NT2/D1 (cell line): ENCODE data around the gene NUMB.

Source experiments
- DNase-seq: peaks from one replicate; pipeline ENCODE4 v3.0.0-alpha.2; 2011; ENCODE audit warnings: low read depth, low spot score
- H3K27me3 ChIP-seq: 2 replicates; pipeline ENCODE4 v1.6.0; 2011; ENCODE audit warnings: mild to moderate bottlenecking; ENCODE audit not compliant: insufficient read length, insufficient read depth
- H3K36me3 ChIP-seq: 2 replicates; pipeline ENCODE4 v1.6.1; 2011; ENCODE audit warnings: mild to moderate bottlenecking, low read length, mixed read lengths; ENCODE audit not compliant: insufficient read depth, insufficient read length
- H3K4me1 ChIP-seq: 2 replicates; pipeline ENCODE4 v1.5.1; 2011; ENCODE audit not compliant: insufficient read depth, insufficient read length
- H3K4me3 ChIP-seq: 2 replicates; pipeline ENCODE4 v1.5.1; 2011; ENCODE audit warnings: low read depth; ENCODE audit not compliant: insufficient read length
- H3K9ac ChIP-seq: 2 replicates; pipeline ENCODE4 v1.6.0; 2011; ENCODE audit warnings: low read depth; ENCODE audit not compliant: insufficient read length
- H3K9me3 ChIP-seq: 2 replicates; pipeline ENCODE4 v1.5.1; 2011; ENCODE audit warnings: mild to moderate bottlenecking, low read length; ENCODE audit not compliant: insufficient read depth
- SUZ12 ChIP-seq: IDR thresholded peaks from 2 replicates; pipeline ENCODE4 v1.6.1; 2011; ENCODE audit not compliant: insufficient read length, insufficient read depth; ENCODE audit errors: extremely low read depth
- YY1 ChIP-seq: IDR thresholded peaks from 2 replicates; pipeline ENCODE4 v1.6.1; 2011; ENCODE audit not compliant: insufficient read length, insufficient read depth
- ZNF274 ChIP-seq: IDR thresholded peaks from 2 replicates; pipeline ENCODE4 v1.6.1; 2011; ENCODE audit warnings: mild to moderate bottlenecking, low read depth, low read length

Gene NUMB

GRCh38 chr14:73262427-73263183 lies 195.7 kb downstream of the NUMB start:
- Histone ChIP-seq H3K9ac (no peak overlapping the region), H3K27me3 (no peaks in the 10 kb centered on the region), H3K4me3 (no peak overlapping the region), H3K4me1 (peaks cover 2% of the 10 kb centered on the region), H3K9me3 (no peaks in the 10 kb centered on the region), H3K36me3 (no peaks in the 10 kb centered on the region)
- DNase-seq = no peak
- TF ChIP-seq SUZ12 = no peak
- no peak for TF ChIP-seq ZNF274
- TF ChIP-seq YY1 = no peak

- TF ChIP-seq YY1 (no peak), ZNF274 (no peak)
- Histone ChIP-seq H3K36me3 (no peaks in the 10 kb centered on the region), H3K9ac (no peak overlapping the region), H3K27me3 (no peaks in the 10 kb centered on the region), H3K4me1 (peaks cover 2% of the 10 kb centered on the region), H3K4me3 (no peak overlapping the region), H3K9me3 (no peaks in the 10 kb centered on the region)
- no peak for DNase-seq
Measured at GRCh38 chr14:73261520-73262426, 196.6 kb downstream of the NUMB start.

DNA sequence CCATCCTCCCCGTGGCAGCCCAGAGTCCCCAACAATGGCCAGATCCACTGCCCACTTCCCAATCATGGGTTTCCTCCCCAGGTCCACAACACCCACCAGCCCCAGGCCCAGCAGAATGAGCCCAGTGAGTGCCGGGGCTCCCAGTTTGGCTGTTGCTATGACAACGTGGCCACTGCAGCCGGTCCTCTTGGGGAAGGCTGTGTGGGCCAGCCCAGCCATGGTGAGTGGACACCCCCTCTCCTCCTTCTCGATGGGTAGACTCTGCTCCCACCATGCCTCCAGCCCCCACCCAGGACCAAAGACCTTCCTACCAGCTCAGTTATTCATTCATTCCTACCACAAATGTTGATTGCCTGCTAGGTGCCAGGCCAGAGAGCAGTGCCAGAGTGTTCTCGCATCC lies 197.3 kb downstream of the NUMB start:
- H3K4me1 ChIP-seq = peaks cover 2% of the 10 kb centered on the region
- H3K9me3 ChIP-seq = no peaks in the 10 kb centered on the region
- TF ChIP-seq SUZ12 (no peak), ZNF274 (no peak), YY1 (no peak)
- no peaks in the 10 kb centered on the region for H3K27me3 ChIP-seq
- no peaks in the 10 kb centered on the region for H3K36me3 ChIP-seq
- H3K9ac ChIP-seq = no peak overlapping the region
- DNase-seq = no peak
- H3K4me3 ChIP-seq = no peak overlapping the region

GRCh38 chr14:73260574-73260973 lies 197.8 kb downstream of the NUMB start:
- no peak for DNase-seq
- Histone ChIP-seq H3K36me3 (no peaks in the 10 kb centered on the region), H3K9ac (no peak overlapping the region), H3K9me3 (no peaks in the 10 kb centered on the region), H3K4me1 (peaks cover 2% of the 10 kb centered on the region), H3K27me3 (no peaks in the 10 kb centered on the region), H3K4me3 (no peak overlapping the region)
- TF ChIP-seq ZNF274 (no peak), SUZ12 (no peak)

- no peaks in the 10 kb centered on the region for H3K27me3 ChIP-seq
- H3K36me3 ChIP-seq = no peaks in the 10 kb centered on the region
- H3K4me1 ChIP-seq = peaks cover 2% of the 10 kb centered on the region
- no peaks in the 10 kb centered on the region for H3K9me3 ChIP-seq
- H3K9ac ChIP-seq = no peak overlapping the region
- DNase-seq = no peak
- H3K4me3 ChIP-seq = no peak overlapping the region
- TF ChIP-seq ZNF274 (no peak), SUZ12 (no peak), YY1 (no peak)
Measured at GRCh38 chr14:73259837-73260236, 198.5 kb downstream of the NUMB start.

DNA sequence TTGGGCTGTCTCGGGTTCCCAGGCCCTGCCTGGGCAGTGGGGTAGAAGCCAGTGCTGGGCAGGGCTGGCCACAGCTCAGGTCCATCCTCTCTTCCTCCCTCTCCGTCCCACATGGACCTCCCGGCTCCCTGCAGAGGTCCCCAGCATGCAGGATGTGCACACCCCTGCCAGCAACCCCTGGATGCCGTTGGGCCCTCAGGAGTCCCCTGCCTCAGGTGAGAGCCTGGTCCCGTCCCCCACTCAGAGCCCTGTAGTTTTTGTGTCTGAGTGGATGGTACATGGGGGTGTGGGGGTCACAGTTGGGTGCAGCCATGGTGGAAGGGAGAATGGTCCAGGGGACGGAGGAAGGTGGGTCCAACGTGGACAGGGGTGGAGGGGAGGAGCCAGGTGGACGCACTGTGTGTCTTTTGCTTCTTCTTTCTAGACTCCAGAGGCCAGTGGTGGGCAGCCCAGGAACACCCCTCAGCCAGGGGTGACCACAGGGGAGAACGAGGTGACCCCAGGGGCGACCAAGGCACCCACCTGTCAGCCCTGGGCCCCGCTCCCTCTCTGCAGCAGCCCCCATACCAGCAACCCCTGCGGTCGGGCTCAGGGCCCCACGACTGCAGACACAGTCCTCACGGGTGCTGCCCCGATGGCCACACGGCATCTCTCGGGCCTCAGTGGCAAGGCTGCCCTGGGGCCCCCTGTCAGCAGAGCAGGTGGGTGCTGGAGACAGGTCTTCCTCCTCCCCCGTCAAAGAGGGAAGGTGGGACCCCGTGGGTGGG lies 199.3 kb downstream of the NUMB start:
- no peak for DNase-seq
- H3K36me3 ChIP-seq = no peaks in the 10 kb centered on the region
- H3K27me3 ChIP-seq = no peaks in the 10 kb centered on the region
- peaks cover 2% of the 10 kb centered on the region for H3K4me1 ChIP-seq
- no peak overlapping the region for H3K4me3 ChIP-seq
- H3K9me3 ChIP-seq = no peaks in the 10 kb centered on the region
- TF ChIP-seq SUZ12 = no peak
- TF ChIP-seq ZNF274 = no peak
- no peak for TF ChIP-seq YY1
- no peak overlapping the region for H3K9ac ChIP-seq
